GM21576 (cell line): ENCODE measurements around the gene FXR1.
"Not testable (repeated sequence)": the region's sequence is repeated elsewhere in the genome, so short reads cannot be mapped to it uniquely, and the experiment has no call there.

ENCODE experiments used
- ATAC-seq: cut with Tn5 transposase; IDR thresholded peaks from one replicate; pipeline ENCODE4 v1.9.1; 2021; ENCODE audit warnings: mild to moderate bottlenecking, moderate library complexity; ENCODE audit not compliant: unreplicated experiment

The FXR1 gene

DNA sequence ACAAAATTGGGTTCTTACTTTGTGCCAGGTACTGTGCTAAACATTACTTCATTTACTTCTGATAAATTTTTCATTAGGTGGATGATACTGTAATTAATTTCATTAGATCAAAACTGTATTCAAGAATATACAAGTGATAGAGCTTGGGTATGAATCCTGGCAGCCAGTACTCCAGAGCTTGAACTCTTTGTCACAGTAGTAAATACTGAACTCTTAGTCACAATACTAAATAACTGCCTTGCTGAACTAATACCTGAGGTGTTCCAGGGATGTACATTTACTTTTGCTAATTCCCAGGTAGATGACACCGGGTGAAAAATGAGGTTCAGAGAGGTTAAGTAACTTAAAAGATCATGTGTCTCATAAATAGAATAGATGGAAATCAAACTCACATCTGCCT lies 20.3 kb downstream of the FXR1 start:
- no peak for ATAC-seq

DNA sequence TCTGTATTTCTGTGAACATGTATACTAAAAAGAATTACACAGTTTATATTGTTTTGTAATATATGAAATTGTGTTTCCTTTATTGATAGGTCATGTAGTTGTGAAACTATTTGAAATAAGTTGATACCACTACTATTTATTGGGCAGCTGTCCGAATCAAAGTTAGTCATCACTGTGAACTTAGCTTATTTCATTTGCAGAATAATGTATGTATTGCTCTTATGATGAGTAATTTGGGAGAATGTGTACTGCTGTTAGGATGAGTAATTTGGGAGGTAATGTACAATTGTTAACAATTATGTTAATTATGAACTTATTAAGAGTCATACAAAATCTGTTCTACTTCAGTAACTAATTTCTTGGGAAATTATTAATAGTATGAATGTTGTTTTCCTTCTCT lies 22.2 kb downstream of the FXR1 start:
- no peak for ATAC-seq

DNA sequence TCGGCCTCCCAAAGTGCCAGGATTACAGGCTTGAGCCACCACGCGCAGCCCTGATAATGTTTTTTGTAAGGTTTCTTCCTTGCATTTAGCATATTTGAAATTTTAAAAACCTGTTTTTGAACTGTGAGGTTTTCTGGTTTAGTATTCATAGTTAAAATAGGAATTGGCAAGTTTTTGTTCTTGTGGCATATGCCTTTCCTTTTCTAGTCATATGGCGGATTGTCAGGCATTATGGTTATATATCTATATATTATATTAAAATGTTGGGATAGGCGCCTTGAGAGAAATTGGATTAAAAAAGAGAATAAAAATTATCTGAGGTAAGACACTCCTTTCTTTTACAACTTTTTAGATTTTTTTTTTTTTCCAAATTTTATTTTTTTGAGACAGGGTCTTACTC lies 28.4 kb downstream of the FXR1 start:
- ATAC-seq = no peak

DNA sequence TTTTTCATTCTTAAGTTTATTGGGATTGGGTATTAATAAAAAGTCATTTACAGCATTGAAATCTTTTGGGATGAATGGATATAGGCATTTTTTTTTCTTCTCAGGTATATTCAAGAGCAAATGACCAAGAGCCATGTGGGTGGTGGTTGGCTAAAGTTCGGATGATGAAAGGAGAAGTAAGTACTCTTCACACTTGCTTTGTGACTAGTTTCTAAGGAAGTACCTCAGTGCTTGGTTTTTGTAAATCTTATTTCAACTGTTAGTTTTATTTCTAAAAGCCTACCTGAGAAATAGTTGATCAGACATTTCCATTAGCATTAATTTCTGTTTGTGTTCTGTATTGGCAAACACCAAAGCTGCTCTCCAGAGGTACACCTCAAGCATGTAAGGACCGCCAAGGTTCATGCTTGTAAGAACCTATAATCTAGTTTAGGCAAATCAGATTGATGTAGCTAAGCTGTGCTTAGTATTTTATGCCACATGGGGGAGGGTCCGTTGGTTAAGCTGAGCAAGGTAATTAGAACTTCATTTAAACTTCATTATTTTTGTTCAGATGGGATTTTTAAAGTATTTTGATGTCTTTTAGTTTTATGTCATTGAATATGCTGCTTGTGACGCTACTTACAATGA lies 35.4 kb downstream of the FXR1 start:
- ATAC-seq = peak; percentile 84

DNA sequence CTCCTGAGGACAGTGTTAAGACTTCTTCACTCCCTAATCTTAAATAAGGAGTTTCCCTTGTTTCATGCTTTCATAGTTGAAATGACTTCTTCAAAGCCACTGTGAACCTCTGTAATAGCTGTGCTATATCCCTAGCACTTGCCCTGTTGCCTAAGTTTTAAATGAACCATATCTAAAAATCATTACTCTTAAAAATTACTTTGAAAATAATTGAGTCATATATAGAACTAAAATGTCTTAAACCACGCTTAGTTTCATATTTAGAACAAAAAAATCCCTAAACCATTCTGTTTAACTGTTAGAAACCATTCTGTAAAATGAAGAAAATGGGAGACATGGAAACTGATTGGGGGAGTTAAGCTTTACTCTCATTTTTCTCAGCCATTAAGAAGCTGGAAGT lies 47.2 kb downstream of the FXR1 start:
- no peak for ATAC-seq

DNA sequence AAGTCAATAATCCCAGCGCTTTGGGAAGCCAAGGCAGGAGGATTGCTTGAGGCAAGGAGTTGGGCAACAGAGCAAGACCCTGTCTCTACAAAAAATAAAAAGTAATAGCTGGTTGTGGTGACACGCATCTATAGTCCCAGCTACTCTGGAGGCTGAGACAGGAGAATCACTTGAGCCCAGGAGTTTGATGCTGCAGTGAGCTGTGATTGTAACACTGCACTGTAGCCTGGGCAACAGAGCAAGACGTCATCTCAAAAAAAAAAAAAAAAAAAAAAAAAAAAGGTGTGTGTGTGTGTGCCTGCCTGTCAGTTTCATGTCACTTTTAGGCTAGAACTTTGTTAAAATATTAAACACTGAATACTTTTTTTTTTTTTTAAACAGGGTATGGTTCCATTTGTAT lies 48.6 kb downstream of the FXR1 start:
- no peak for ATAC-seq

DNA sequence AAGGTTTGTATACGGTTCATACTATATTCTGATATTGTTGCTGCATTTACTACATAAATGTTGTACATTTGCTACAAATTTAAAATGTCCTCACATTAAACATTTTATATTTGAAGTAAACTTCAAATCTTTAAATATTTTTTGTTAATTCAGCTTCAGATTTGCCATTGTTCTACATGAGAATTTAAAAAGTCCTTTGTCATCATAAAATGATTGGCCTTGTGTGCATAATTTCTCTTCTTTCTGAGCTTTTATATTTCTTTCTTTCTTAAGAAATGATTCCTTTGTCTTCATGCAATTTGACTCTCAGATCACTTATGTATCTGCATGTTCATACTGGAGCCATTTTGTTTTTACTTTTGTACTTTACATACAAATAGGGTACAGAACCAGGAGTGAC lies 49.1 kb downstream of the FXR1 start:
- ATAC-seq = no peak

DNA sequence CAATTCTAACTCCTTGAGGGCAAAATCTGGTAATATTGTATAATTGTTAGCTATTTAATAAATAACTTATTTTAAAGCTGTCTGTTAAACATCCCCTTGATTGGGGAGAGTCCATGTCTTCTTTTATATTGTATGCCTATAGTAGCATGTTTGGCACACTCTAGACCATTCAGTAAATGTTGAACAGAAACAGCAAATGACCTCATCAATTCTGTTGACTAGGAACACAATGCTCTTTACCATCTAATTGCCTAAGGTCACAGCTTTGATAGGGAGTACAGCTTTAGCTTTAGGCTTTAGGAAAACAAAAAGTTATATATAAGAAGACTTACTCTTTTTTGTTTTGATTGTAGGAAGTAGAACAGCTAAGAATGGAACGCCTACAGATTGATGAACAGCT lies 50.1 kb downstream of the FXR1 start:
- no peak for ATAC-seq

DNA sequence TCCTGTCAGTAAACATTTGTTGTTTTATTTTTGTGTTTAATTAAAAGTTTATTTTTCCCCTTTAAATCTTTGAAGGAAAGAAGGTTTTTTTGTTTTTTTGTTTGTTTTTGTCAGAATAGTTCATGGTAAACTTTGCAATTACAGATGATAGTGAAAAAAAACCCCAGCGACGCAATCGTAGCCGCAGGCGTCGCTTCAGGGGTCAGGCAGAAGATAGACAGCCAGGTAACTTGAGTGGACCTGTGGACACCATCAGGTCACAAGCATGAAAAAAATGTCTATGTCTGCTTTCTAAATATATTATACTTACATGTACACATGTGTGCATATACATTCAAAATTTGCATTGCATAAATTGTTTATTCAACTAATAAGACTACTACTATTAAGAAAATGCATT lies 58.5 kb downstream of the FXR1 start:
- no peak for ATAC-seq

DNA sequence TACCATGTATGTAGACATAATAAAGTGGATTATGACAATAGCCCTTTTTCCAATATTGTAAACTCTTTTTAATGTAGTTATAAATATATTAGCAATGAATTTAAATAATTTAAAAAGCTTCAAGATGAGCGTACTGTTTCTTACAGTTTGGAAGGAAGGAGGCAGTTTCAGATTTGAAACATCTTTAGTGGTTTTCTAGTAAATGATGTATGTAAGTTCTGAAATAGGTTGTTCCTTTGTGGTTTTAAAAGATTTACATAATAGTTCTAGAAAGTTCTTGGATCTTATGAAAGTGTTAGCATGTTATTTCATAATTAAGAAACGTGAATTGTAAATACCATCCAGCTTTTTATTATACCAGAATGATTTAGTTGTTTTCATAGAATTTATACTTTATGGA lies 61.1 kb downstream of the FXR1 start:
- peak; percentile 75 for ATAC-seq

DNA sequence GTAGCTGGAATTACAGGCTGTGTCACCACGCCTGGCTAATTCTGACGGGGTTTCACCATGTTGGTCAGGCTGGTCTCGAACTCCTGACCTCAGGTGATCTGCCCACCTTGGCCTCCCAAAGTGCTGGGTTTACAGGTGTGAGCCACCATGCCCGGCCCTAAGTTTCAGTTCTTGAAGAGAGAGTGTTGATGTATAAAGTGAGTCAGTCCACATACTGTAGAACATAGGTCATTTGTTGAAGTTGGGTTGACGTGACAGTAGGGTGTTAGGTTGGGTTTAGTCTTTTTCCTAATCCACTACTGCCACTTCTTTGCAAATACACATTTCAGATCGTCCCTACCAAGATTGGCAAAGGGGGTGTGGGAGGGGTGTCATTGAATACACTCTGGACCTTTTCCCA lies 61.8 kb downstream of the FXR1 start:
- no peak for ATAC-seq

DNA sequence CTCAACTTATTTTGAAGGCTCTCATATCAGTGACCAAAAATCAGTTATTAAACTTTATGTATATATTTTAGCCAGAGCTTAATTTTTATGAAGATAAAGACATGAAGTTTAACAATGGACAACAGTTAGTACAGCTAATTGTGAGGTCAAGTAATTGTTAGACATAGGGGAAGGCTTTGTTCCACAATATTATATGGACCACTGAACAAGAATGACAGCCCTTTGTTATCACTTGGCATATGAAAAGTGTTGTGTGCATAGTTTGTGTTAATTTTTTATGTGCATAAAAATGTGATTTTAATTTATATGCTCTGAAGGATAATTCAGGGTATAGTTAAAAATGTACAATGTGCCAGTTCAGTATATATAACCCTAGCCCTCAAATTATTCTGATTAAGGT lies 65.0 kb downstream of the FXR1 start:
- ATAC-seq = no peak

DNA sequence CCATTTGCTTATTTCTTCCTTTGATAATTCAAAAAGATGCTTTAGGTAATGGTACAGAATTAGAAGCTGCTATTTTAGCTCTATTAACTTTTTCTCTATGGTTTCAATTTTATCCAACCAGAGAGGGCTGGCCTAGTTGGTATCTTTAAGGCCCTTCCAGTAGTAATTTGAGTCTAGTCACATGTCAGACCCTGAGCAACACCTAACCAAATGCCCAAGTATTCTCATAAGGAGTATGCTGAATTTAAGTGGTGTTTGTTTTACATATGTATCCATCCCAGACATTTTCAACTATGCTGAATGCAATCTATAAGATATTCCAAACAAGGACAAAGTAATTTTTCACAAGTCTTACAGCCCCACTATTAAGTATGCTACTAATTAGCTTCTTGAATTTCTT lies 67.5 kb downstream of the FXR1 start:
- no peak for ATAC-seq

DNA sequence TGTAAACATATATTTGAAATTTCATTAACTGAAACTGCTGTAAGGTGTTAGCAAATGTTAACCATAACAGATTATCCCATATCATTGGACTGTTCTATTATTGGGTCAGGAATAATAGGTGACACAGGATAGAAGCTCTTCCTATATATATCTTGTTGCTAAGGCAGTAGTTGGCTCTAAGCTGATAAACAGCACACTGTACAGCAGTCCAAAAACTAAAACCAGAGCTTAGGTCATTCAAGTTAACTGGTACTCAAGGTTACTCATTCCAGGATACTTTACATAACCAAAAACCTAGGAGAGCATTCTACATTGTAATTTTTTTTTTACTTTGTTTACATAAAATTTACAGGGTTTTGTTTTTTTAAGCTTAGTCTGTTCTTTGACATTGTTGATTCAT lies 68.1 kb downstream of the FXR1 start:
- no peak for ATAC-seq

DNA sequence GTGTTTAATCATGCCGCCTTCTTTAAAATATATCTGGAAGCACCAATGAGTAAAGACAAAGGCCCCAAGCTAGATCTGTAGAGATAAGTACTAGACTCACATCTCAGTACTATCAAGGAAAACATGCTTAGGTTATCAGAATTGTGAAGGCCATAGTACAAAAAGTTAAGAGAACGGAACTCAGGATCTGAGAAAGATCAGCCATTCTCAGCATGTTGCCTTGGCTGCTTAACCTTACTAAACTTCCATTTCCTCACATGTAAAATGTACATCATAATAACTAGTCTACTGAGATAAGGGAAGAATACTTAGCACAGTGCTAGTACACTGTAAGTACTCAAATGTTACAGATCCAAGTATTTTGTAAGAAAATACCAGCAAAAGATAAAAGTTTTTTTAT lies 69.4 kb downstream of the FXR1 start:
- ATAC-seq = no peak

DNA sequence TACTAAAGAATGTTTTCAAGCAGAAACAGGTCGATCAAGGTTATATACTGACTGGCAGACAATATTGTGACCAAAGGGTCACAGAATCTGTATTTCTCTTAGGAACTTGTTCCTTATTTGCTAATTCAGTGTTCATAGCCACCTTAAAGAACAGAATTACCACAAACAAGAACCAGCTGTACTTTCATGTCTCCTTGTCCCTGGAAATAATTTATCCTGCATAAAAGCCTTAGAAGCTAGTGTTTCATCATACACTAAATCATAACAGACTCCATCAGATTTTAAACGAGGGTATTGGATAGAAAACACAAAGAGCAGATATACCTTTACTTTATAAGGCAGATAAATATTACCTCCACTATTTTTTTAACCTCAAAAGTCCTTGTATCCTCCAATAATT lies 70.7 kb downstream of the FXR1 start:
- no peak for ATAC-seq

DNA sequence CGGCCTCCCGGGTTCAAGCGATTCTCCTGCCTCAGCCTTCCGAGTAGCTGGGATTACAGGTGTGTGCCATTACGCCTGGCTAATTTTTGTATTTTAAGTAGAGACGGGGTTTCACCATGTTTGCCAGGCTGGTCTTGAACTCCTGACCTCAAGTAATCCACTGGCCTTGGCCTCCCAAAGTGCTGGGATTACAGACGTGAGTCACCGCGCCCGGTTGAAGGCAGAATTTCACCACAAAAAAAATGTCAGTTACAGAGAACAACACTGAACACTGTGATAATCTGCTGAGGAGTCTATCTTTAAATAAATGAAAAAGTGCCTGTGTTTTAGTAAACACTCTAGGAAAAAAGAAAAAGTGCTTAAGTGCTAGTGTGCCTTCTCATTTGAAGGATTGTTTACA lies 73.9 kb downstream of the FXR1 start:
- ATAC-seq = not testable (repeated sequence)

DNA sequence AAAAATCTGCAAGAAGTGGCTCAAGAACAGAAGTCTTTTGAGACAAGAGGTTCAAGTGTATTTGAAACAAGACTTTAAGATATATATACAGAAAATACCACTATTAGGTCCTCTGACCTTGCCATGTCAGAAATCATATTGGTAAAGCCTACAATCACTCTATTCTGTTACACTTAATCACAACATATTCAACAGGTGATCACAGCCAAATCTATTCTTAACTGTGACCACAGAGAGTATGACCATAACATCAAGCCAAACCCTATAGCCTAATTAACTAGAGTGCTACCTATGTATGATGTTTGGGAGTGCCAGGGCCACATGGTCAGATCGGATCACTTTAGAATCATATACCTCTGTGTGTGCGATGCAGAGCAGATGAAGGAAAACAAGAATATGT lies 74.9 kb downstream of the FXR1 start:
- ATAC-seq = no peak

DNA sequence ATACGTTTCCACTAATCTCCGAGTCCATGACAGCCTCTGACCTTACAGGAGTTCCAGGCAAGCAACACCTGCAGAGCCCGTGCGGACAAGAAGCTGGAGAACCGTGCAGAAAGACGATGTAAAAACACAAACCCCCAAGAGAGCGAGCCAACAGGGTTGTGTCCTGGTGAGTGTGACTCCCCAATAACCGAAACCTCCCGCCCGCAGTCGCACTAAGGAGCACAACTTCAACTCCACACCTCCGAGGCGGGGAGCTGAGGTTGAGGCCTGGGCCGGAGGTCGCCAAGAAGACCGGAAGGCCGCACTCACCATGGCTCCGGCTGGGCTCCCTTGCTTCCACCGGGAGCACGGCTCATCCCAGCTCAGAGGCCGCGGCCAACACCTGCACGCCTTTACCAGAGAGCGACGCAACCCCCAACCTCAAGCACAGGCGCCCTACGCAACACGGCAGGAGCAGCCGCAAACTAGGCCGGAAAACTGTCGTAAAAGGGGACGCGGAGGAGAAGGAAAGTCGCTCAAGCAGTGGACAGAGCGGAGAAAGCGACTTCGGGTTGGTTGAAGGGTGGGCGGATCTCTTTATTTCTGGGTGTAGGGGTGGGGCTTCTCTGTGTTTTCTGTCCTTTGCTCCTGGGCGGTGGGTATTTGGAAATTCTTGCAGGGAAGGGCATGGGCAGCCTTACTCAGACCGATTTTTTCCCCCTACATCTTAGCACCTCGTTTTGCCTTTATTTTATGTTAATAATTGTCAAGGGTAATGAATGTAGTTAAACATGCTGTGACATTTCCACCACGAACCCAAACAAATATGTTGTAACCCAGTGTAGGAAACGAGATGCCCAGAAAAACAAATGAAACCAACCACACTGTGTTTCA lies 77.1 kb downstream of the FXR1 start, which contains the start of gene DNAJC19:
TSS of gene DNAJC19 (minus strand) at position 446 of the 873 bp plus-strand sequence. CDS start at position 312, 134 bp downstream.
- ATAC-seq = peak; percentile 97

DNA sequence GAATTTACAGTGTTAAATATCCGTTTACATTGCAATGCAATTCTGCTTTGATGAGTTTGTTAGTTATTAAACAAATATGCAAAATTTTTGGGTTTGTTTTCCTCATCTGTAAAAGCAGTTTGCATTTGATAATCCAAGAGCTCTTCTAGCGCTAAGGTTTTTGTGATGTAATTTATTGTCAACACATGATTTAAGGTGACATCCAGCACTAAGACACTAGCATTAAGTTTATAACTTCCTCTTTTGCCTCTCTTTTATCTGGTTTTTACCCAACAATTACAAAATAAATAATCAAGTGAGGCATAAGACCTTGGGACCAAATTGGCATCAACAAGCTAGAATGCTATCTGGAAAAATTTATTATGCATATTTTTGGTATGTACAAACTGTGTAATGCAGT lies 78.0 kb downstream of the FXR1 start:
- no peak for ATAC-seq

DNA sequence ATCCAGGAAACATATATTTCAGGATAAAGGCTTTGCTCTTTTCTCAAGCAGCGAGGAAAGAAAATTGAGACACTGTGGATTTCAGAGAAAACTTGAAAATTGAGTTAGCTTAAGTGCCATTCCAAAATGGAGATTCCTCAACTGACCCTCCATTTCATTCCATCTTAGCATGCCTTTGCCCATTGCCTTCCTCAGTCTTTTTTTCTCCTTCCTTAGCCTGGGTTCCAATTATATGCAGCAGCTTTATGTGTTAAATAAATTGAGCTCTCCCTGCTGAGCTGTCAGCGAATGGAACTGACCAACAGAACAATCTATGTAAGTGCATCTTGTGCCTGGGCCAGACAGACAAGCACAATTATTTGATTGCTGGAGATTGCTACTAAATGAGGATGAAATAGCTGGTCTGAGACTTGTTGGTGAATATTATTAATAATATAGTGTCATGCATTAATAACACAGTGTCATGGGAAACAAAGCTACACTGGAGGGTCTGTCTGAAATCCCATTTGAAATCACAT lies 84.0 kb downstream of the FXR1 start:
- ATAC-seq = no peak

DNA sequence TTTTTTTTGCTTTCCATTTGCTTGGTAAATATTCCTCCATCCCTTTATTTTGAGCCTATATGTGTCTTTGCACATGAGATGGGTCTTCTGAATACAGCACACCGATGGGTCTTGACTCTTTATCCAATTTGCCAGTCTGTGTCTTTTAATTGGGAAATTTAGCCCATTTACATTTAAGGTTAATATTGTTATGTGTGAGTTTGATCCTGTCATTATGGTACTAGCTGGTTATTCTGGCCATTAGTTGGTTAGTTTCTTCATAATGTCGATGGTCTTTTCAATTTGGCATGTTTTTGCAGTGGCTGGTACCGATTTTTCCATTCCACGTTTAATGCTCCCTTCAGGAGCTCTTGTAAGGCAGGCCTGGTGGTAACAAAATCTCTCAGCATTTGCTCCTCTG lies 89.9 kb downstream of the FXR1 start:
- not testable (repeated sequence) for ATAC-seq
